ENCODE data around the gene NDUFV3.

GRCh38 chr21:42939582-42940413, 46.7 kb downstream of the NDUFV3 start:
- TF ChIP-seq CTCF (IDR thresholded peaks at IDR 0.05 in 4 of 5, conservative IDR thresholded peaks at IDR 0.05 in 1 of 5) (no peak), POLR2A (IDR thresholded peaks at IDR 0.05) (no peak)
